NCI-H446 treated with DMSO at 0.1 percent for 48 hours (cell line): ENCODE results near the gene NT5C3A.
"Not testable (repeated sequence)": the region's sequence is repeated elsewhere in the genome, so short reads cannot be mapped to it uniquely, and the experiment has no call there.

Experiments
- DNase-seq: peaks from one replicate; lab custom pipeline; 2025; lab: John Stamatoyannopoulos, UW

Gene NT5C3A

DNA sequence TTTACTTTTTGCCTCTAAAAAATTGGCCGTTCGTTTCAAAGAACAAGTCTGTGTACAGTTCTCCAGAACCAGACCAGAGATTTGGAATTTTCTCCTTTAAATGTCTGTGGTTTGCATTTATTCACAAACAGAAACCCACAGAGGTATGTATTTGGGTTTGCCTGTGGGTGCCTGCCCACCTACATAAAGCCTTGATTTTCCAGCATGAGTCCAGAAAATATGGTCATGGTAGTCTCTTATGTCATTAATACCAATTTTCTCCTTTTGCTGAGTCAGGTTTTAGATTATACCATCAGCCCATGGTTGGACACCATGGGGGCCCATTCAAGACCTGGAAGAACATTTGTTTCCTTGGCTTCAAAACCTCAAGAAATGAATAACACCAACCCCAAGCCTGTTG is 82.7 kb downstream of the NT5C3A start:
- DNase-seq, result not testable (repeated sequence)

DNA sequence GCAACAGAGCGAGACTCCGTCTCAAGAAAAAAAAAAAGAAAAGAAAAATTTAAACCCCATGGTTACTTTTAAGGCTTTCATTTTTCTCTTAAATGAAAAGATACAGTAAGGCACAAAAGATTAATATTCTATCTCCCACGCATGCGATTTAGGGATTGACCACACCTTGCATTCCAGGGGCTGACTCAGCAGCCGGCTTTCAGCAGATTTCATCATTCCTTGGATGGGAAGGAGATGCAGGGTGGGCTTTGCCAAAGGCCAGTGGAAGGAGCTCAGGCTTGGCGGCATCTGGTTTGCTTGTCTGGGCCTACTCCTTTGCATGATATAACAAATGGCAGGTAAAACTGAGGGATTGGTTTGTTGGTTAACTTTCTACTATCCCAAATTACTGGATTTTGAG is 83.3 kb downstream of the NT5C3A start:
- DNase-seq, result not testable (repeated sequence)

DNA sequence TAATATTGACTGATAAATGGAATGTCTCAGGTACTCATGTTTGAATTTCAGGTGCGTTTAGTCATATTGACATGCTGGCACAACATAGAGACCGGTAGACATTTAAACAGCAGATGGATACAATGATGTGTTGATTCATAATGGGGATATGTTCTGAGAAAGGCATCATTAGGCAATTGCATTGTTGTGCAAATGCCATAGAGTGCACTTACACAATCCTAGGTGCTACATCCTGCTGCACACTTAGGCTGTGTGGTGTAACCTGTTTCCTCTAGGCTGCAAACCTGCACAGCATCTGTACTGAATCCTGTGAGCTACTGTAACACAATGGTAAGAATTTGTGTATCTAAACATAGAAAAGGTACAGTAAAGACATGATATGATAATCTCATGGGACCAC is 85.4 kb downstream of the NT5C3A start:
- not testable (repeated sequence) for DNase-seq

DNA sequence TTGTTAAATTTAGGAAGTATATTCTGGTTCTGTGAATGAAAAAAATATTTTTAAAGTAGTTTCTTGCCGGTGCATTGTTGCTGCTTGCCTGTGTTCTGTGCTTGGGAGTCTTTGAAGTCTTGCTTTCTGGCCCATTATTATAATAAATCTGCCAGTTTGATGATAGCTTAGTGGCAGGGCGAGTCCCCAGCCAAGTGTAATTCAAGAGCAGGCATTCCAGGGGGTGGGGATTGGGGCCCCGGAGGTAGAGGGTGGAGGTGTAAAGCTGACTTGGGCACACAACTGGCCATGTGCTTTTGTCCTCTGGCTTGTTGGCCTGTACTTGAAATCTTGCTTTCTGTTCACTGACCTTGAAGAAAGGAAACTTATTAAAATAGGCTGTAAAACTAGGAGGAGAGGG is 90.6 kb downstream of the NT5C3A start:
- DNase-seq, result not testable (repeated sequence)

DNA sequence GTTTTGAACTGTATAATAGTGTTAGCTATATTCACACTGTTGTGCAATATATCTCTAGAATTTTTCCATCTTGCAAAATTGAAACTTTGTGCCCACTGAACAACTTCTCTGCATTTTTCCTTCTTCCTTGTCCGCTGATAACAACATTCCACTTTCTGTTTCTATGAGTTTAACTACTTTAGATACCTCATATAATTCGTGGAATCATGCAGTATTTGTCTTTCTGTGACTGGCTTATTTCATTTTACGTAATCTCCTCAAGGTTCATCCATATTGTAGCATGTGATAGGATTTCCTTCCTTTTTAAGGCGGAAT is 95.4 kb downstream of the NT5C3A start:
- DNase-seq, result not testable (repeated sequence)

DNA sequence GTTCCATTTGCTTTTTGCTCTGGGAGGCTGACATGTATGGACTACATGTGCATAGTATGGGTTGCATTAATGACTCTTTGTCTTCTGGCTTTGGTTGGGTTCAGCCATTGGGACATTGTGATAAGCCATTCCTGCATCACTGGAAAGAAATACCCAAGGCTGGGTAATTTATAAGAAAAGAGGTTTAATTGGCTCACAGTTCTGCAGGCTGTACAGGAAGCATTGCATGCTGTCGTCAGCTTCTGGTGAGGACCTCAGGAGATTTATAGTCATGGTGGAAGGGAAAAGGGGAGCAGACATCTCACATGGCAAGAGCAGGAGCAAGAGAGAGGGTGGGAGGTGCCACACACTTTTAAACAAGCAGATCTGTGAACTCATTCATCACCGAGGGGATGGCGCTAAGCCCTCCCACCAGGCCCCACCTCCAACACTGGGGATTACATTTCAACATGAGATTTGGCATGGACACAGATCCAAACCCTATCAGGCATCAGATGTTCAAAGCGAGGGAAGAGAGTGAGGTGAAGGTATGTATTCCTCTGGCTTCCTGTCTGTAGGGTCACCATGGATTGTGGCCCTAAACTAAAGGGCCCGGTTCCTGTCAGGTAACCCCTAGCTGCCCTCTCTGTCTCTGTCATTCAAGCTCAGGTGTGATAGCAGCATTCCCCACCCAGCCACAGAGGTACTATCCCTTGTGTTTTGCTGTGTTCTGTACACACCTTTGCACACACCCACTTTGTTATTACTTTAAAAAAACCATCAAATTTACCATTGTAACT is 95.9 kb downstream of the NT5C3A start:
- not testable (repeated sequence) for DNase-seq

DNA sequence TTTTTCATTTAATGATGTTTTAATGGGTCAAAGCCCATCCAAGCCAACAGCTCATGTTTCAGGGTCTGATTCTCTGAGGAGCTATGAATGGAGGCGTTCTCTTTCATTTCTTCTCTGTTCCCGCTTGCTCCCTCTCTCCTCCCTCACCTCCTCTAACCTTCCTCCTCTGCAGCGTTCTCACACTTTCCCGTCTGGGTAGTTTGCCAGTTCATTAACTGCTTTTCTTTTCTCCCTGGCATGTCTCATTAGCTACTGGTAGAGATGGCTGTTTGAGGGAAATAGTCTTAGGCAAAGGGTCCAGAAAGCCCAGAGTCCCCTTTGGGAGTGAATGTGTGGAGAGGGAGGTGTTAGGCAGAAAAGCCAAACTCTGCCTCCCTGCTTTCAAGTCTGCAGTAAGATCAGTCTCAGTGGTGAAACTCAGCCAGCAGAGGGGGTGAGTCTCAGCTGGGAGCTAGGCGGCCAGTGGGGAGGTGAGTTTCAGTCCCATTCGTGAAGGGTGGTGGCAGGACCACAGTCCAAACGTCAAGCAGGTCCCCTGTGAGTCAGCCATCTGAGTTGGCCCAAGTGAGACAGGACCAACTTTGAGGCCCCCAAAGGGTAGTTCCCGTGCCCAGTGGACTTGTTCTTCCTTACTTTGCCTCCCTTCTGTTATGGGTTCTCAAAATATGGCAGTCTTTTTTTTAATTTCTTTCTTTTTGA is 98.0 kb downstream of the NT5C3A start:
- DNase-seq, result not testable (repeated sequence)
